Measurements from ENCODE around the gene NPLOC4.
A peak's percentile ranks its signal among the peaks of the same experiment; 100 is the strongest.
"Not testable (repeated sequence)": the region's sequence is repeated elsewhere in the genome, so short reads cannot be mapped to it uniquely, and the experiment has no call there.

The NPLOC4 gene

DNA sequence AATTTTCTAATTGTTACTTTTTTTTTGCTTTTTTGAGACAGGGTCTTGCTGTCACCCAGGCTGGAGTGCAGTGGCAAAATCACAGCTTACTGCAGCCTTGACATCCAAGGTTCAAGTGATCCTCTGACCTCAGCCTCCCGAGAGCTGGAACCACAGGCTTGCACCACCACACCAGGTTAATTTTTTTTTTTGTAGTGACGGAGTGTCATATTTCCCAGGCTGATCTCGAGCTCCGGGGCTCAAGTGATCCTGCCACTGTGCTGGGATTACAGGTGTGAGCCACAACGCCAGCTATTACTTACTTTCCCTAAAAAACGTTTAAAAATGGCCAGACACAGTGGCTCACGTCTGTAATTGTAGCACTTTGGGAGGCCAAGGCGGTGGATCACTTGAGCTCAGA, 6.6 kb downstream of the NPLOC4 start:
- DNase-seq, result no peak

DNA sequence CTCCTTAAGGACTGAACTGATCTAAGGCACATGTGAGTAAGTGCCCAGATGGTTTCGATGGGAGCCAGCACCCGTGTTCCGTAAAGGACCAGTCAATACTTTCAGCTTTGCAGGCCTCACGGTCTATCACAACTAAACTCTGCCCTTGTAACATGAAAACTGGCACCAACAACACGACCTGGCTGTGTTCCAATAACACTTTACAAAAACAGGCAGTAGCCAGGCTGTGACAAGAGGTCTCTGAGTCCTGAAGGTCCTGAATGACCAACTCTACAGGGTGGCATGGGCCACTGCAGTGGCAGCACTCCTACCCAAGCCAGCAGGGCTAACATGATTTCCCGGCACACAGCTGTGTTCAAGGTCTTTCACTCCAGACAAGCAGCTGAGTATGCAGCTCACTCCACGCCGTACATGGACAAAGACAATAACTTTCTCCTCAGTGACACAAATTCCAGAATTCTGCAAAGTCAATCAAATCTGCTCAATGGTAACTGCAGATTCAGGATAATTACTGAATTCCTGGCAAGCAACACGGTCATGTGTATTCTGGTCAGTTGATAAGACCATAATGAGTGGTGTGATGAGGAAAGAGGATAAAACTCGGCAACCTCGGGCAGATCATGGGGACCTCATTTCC, 15.3 kb downstream of the NPLOC4 start:
- no peak for DNase-seq

DNA sequence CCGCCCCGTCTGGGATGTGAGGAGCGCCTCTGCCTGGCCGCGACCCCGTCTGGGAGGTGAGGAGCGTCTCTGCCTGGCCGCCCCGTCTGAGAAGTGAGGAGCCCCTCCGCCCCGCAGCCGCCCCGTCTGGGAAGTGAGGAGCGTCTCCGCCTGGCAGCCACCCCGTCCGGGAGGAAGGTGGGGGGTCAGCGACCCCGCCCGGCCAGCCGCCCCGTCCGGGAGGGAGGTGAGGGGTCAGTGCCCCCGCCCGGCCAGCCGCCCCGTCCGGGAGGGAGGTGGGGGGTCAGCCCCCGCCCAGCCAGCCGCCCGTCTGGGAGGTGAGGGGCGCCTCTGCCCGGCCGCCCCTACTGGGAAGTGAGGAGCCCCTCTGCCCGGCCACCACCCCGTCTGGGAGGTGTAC, 18.6 kb downstream of the NPLOC4 start:
- not testable (repeated sequence) for DNase-seq

DNA sequence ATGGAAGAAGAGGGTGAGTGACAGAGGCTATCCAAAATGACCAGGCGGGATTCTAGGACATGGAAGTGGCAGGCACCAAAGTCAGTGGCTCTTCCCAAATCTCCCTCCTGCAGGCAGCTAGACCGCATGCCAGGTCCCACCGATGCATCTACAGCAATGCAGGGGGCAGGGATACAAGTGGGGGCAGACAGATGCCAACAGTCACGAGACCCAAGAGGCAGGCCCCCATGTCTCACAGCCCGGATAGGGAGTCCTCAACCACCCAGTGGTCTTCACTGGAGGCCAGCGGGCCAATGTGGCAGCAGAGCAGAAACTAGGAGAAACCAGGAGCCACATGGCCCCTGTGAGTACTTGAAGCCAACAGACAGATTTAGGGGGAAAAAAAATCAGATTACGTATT, 20.0 kb downstream of the NPLOC4 start:
- no peak for DNase-seq

DNA sequence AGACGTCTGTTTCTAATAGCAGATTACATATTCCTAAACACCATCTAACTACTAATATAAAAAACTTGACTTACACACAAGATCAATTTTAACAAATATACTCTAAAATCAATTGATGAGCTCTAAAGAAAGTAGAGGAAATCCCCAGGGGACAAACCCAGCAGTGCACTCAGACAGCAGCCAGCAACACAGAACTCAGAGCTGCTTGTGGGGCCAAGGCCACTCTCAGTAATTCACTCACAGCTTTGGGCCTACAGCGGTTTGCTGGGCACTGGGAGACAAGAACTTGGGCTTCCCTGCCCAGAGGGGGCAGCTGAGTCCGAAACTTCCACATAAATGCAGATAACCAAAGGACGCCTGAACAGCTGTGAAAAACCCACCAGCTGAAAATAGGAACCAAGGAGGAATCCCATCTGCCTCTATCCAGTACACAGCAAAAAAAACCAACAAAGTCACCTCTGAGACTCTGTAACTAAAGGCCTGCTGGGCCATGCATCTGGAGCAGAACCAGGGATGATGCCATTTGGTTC, 21.4 kb downstream of the NPLOC4 start:
- no peak for DNase-seq

DNA sequence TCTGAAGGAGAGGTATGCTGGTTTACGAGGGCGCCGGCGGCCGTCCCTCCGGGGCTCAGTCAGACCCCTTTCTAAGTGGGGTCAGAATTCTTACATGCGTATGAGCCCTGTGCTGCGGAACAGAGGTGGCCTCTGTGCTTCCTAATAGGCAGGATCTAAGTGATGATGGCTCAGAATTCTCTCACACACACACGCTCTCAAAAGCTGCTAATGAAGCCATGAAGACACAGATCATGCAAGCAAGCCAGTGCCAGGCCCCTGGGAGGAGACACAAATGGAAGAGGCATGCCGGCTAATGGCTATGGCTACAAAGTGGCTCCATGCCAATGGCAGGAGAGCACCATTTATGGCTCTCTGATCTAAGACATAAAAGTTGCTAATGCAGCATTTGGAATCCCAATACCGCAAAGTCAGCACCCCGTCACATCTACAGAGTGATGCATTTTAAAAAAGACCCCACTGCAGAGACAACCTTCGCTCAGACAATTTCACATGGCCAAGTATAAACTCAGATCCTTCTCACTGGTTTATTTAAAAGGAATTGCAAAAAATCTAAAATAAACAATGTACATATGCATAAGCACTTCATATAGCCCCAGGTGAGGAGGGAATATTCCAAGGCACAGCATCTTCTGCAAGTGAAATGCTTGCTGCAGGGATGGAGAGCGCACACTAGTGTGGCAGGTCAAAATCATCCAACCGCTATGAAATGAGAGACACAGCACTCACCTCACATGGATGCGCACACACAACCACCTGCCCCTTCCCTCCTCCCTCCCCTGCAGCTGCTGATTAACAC, 24.5 kb downstream of the NPLOC4 start:
- DNase-seq, result no peak

DNA sequence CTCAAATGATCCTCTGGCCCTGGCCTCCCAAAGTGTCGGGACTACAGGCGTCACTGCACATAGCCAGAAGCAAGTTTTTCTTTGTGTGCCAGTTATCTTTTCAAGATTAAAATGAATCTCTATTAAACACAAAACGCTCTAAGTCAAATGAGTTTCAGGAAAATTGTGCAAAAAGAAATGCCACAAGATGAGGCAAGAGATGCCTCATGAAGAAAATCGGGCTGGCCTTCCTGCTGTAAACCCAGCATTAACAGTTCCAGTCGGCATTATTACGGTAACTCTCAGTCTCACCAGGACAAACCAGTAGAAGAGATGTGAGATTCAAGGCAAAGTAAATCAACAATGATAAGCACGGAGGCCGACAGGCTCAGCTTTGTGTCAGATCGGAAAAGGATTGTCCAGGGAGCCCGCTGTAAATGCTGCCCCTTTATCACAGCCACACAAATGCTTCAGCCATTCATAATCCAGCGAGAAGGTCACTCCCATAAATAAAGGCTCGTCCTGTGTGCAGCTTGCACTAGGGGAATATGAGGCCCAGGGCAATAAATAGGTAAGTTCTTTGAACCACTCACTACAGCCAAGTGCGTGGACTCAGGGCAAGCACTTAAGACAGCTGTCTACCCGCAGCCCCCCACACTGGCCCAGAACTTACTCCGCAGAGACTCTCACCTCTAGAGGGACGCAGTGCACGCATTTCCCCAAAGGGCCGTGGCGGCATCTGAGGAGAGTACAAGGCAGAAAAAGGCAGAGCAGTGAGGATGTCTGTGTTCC, 27.2 kb downstream of the NPLOC4 start:
- DNase-seq, result no peak

DNA sequence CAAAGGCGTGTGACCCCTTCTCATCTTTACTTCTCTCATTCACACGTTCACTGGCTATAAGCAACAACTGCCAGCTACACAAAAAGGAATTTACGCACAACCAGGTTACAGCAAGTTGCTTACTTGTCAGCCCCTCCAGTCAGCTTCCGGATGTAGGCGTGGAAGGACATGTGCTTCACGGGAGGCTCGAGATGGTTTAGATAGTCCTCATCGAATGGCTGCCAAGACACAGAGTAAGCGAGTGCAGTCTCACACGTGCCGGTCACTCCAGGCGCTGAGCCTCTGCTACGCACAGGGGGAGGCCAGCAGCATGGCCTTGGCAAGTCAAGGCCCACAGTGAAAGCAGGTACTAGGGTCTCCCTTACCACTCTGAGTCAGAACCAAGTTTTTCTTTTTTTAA, 28.3 kb downstream of the NPLOC4 start:
- DNase-seq, result no peak

DNA sequence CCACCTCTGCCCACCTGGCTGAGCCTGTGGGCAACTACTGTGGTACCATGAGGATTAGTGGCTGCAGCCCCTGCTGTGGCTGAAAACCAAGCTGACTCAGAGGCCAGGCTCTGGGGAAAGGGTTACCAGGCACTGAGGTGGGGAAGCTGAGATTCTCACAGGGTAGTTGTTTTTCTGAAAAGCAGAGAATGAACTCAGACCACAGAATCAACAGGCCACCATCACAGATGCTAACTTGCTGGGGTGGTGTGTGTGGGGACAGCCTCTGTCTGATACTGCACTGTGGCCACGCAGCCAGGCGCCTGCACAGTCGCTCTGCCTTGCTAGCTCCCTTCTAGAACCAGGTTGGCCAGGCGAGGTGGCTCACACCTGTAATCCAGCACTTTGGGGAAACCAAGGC, 28.8 kb downstream of the NPLOC4 start:
- DNase-seq, result no peak

DNA sequence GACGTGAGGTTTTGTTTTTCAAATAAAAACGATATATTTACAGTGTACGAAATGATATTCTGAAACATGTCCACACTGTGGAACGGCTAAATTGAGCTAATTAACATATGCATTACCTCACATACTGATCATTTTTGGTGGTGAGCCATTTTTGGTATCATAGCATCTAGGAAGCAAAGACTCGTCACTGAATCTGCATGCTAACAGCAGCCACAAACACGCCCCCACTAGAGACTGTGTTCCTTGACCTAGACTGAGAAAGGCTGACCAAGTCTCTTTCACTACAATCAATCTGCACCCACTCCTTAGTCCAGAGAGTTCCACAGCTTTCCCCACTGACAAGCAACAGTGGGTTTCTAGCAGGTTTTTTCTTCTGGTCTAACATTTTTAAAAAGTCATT, 29.5 kb downstream of the NPLOC4 start:
- no peak for DNase-seq

DNA sequence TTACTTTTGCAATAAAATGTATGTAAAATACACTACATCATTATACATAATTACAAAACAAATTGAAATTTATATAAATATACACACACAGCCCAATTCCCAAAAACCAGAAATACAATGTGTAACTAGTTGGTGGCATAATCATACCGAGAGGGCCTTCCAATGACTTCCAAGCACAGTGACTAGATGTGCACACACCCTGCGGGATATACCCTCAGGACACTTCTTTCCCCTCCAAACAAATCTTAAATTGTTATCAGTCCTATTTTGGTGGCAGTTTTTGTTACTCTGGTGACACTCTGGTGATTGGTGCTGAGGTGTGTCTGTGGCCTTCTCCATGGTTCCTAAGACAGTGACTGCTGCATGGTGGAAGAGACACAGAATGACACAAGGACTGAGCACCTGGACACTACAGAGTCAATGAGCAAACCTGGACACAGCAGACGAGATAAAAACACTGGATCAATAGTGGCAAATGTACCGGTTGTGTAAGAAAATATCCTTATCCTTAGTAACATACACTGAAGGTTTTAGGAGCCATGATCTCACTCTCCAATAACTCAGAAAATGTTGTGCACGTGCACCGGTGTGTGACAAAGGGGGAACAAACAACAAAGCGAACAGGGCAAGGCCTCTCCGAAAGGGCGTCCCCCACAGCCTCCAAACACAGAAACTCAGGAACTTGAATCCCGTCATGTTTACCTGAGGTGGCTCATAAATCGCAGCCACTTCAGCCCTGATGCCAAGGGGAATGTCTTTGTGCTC, 32.9 kb downstream of the NPLOC4 start:
- no peak for DNase-seq

DNA sequence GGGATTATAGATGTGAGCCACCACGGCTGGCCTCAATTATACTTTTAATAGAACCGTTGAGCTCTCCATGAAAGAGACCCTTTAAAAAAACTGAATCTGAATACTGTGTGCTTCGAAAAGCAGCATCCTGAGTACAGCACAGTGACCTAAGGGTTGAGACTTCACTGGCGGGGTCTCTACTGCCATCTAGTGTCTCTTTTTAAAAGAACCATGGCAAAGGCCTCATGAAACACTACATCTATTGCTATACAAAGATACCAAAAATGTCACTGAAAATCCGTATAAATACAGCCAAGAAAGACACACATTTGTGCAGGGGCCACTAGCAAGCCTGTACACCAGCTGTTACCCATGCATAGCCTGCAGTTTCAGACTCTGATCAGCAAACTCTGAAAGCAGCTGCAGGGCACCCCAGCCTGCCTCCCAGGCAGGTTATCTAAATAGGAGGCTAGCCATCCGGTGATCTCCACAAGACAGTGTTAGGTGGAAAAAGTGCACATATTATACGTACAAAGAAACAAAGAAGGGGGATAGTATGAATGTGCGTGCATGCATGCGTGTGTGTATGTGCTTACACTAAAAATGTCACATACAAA, 35.3 kb downstream of the NPLOC4 start:
- peak; percentile 84 for DNase-seq

DNA sequence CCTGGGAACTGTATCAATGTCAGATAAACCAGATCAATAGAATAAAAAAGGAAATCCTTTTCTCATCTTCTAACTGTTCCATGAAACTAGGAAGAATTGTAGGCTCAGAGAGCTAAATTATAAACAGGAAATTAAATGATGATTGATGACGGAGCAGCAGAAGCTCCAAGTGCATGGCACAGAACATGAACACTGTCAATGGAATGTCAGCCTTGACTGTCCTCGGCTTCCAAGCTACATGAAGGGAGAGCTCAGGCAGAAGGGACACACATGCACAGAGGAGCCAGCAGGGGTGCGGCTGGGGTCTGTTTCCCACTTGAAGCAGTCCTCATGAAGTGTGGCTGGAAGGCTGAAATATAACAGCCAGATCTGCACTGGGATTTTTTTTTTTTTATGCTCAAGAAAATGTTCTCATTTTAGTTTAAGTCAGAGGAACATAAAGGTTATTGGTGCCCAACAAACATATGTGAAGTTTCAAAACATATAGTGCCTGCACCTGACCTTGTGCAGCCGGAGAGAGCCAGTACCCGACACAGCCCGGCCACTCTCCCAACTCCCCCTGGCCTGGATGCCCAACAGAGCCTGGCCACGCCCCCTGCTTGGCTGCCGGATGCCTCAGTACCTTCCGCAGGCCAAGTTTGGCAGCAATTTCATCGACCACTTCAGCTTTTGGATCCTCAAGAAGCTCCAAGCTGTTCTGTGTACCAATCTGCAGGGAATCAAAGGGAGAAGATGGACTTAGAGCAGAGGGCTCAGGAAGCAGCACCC, 37.0 kb downstream of the NPLOC4 start:
- no peak for DNase-seq

DNA sequence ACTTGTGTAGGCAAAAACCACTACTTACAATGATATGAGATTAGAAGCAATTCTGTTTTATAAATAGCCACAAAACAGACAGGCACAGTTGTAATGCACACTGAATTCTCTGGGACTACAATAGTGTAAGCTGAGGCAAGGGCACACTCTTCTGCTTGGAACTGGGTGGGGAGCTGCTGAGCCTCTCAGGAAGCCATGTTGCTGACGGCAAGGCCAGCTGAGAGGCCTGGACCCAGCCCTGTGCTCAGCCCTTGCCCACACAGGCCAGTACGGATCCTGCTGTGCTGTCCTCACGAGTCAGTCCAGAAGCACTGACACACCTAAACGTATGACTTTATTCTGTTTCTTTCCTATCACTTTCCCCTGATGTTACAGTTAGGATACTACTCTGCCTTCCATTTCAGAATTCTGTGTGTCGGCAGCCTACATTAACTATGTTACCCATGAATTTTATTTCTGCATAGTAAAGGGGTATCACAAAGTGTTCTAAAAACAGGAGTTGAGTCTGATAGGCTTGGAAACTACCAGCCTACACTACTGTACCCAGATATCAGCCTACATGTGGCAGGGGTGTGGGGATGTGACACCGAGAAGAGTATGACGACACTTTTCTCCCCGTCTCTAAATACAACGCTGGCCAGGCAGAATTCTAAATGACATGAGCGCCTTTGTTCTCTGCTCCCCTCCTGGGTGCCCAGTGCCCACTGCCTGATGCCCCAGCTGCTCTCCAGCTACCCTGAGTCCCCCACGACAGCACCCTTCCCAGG, 43.6 kb downstream of the NPLOC4 start:
- no peak for DNase-seq

DNA sequence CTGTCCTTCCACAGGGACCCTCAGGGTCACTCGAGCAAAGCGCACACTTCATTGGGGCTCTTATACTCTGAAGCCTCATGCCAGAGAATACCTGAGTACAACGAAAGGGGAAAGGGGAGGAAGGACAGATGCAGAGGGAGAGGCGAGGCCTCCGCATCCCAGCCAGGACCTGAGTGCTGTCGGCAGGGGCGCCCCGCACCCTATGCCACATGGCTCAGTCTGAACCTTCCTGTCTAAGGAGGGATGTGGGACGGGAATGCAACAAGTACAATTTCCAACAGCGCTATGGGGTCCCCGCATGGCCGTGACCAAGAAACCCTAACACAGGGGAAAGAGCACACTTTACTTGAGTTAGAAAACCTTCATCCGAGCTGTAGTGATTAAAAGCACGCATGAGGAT, 44.9 kb downstream of the NPLOC4 start:
- no peak for DNase-seq

DNA sequence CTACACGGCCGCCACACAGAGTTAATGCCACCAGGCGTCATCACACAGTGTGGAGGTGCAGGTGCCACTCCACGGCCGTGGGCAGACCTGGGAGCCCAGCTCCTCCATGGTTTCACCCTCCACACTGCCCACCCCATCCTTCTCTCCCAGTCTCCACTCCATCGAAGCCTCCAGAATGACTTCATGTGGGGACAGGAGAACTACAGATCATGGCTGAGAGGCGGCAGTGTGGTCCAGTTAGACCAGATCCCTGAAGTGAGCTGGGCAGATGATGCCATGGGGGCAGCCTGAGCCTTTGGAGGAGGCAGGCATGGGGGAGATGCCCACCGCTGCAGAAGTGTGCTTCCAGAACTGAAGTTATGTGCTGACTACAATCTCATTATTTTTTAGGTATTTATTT, 46.8 kb downstream of the NPLOC4 start:
- no peak for DNase-seq

DNA sequence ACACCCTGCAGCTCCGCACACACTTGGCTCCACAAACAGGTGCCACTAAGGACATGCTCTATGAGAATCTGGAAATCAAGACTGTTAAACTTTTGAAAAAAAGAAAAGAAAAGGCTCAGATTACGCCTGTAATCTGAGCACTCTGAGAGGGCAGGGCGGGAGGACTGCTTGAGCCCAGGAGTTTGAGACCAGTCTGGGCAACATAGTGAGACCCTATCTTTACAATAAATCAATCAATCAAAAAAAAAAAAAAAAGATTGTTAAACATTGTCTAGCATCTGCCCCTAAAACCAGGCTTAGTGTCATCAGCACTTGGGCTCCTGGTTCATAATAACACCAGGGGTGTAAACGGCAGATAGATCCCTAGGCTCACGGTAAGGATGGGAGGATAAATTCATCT, 47.3 kb downstream of the NPLOC4 start:
- DNase-seq, result no peak

DNA sequence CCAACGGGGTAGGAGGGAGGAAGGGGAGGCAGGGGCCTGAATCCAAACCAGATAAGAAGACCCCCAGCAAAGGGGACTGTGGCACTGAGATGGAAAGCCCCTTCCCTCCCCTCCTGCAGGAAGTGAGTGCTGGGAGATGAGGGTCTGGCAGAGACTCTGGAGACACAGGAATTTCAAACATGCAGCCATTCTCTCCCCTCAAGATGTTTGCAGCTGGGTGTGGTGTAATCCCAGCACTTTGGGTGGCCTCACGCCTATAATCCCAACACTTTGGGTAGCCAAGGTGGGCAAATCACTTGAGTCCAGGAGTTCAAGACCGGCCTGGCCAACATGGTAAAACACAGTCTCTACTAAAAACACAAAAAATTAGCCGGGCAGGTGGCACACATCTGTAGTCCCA, 50.8 kb downstream of the NPLOC4 start:
- no peak for DNase-seq

DNA sequence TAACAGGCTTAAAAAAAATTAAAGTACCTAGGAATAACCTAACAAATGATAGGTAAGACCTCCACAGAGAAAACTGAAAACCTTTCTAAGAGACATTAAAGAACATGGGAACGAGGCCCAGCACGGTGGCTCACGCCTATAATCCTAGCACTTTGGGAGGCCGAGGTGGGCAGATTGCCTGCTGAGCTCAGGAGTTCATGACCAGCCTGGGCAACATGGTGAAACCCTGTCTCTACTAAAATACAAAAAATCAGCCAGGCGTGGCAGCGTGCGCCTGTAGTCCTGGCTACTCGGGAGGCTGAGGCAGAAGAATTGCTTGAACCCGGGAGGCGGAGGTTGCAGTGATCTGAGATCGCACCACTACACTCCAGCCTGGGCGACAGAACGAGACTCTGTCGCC, 52.1 kb downstream of the NPLOC4 start:
- DNase-seq, result not testable (repeated sequence)

DNA sequence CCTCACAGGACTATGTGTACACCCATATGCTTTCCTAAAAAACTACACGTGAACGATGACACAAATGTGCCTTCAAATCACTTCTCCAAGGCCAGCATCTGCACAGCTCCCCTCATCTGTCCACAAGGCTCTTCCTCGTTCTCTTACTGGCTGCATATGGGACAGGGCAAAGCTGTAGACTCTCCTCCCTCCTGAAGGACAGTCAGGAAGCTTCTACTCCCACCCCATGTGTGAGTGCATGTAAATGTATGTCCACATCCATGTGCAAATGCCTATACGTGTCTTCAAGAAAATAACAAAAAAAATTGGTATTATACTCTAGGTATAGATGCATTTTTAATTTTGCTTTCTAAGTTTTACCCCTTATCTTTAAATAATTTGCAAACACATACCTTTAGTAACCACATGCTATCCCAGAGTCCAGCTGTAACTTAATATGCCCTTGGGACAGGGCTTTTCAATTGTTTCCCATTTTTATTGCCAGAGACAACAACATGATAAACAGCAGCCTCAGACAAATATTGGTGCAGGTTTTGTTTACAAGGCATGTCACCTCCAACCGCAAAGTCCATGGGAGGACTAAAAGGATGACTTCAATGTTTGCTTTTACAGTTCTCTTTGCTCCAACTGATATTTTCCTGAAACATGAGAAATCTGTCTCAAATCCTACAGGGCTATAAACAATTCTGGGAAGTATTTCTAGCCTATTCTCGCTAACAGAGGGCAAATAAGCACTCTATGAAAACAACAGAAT, 53.1 kb downstream of the NPLOC4 start:
- DNase-seq, result no peak
